Stimulated activated CD8-positive, alpha-beta memory T cell treated with anti-CD3 and anti-CD28 coated beads, Interleukin-2, amount 100 ng/mL, for 48 hours (primary cell): ENCODE results near the gene TYMS.

ENCODE experiments used
- DNase-seq, 2 donors: peaks; one replicate each; pipeline ENCODE4 v3.0.0-alpha.2; 2020; ENCODE audit warnings: low read depth in 2 of 2

The TYMS gene

GRCh38 chr18:711657-712400 lies 54.4 kb downstream of the TYMS start:
- DNase-seq = peak; percentile 50 to 53

DNA sequence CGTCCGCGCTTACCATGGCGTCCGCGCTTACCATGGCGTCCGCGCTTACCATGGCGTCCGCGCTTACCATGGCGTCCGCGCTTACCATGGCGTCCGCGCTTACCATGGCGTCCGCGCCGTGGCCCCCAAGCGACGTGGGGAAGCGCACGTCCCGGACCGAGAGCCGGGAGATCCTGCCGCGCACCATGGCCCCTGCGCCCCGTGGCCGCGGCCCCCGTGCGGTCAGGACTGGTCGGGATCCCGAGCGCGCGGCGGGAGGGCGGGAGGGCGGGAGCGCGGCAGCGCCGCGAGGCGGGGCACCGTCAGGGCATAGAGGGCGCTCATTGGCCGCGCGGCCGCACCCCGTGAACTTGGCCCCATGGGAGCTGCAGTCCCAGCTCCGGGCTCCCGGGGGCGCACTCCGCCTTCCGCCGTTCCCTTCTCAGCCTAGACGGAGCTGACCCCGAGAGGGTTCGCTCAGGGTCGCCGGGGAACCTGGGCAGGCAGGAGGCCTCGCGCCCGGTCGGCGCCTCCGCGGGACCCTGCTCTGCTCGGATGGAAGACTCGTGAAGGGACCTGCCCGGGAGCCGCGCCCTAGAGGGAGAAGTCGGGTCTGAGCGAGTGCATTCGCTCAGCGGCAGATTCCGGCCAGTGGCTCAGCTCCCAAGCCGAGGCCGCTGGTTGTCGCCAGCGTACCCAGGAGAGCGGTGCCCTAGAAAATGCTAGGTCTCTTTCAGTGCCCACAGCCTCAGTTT lies 55.1 kb downstream of the TYMS start, which contains the start of gene ENOSF1:
ENOSF1 (minus strand) TSS at position 230 of the 734 bp plus-strand sequence; CDS start at position 187, 43 bp downstream.
- DNase-seq = peak; percentile 83 to 87

DNA sequence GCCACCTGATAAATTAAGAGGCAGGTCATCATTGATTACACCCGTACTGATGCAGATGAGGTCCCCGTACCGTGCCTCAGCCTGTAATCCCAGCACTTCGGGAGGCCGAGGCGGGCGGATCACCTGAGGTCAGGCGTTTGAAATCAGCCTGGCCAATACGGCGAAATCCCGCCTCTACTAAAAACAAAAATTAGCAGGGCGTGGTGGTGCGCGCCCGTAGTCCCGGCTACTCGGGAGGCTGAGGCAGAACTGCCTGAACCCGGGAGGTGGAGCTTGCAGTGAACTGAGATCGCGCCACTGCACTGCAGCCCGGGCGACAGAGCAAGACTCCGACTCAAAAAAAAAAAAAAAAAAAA lies 55.7 kb downstream of the TYMS start:
- no peak for DNase-seq

- DNase-seq = no peak
Measured at GRCh38 chr18:715626-716025, 58.2 kb downstream of the TYMS start.

DNA sequence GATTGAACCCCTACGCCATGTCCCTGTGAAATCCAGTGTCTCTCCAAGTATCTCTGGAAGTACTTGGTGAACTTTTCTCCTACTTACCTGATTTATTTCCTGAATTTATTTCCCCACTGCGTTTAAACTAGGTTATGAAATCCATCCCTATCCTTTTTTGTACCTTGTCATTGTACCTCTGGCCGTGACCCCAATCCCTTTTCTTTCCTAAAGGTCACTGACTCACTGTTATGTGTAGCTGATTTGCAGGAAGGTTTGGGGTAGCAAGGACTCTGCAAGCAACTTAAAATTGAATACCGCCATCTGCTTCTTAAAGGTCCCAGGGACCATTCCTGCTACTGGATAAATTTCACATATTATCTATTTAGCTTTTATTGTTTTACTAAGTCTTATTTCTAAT lies 59.5 kb downstream of the TYMS start:
- DNase-seq = no peak
